ENCODE results near the gene FLT3. TPM values are rescaled to one million over a fixed set of nuclear protein-coding genes. Genes with fewer than 3 reads are reported as not detected.

FLT3 gene
- total RNA-seq, 2 donors from 2014 or later: 0.81 to 1.1 TPM

Other genes starting within 250 kb of the FLT3 start
- under 1 TPM in 1 of 2 donors, not detected in 1; 0.28 TPM for gene PDX1, start 180.6 kb downstream of the FLT3 start, total RNA-seq
- gene CDX2, start 131.3 kb downstream of the FLT3 start, total RNA-seq: not detected
- not detected for gene URAD, start 111.9 kb downstream of the FLT3 start, total RNA-seq
- 10 to 100 TPM; 33.3 to 45.3 TPM for gene PAN3, start 38.0 kb upstream of the FLT3 start, total RNA-seq